T-helper 17 cell (primary cell): ENCODE measurements around the gene USP16. TPM values are rescaled to one million over a fixed set of nuclear protein-coding genes. Genes with fewer than 3 reads are reported as not detected.

Source experiments
- ATAC-seq: fragments of 150-1000 bp; cut with Tn5 transposase; 2 replicates; pipeline ENCODE4 v1.10.0; 2021; ENCODE audit warnings: mild to moderate bottlenecking, moderate library complexity
- DNase-seq, 3 donors: peaks; one replicate each; pipeline versions ENCODE4 v3.0.0 to v3.0.0-alpha.2; 2020 to 2021
- H3K9me3 ChIP-seq: one replicate; pipeline ENCODE4 v1.7.0; 2013; ENCODE audit warnings: low read length, mild to moderate bottlenecking; ENCODE audit not compliant: control insufficient read depth, poor library complexity, severe bottlenecking
- H3K27ac Mint-ChIP-seq: one replicate; pipeline ENCODE4 v1.8.0; 2022; ENCODE audit warnings: mild to moderate bottlenecking, moderate library complexity, mixed read lengths
- H3K27me3 Mint-ChIP-seq: one replicate; pipeline ENCODE4 v1.8.0; 2022; ENCODE audit warnings: mixed read lengths
- H3K36me3 Mint-ChIP-seq: one replicate; pipeline ENCODE4 v1.8.0; 2022; ENCODE audit warnings: low read depth, mixed read lengths
- H3K4me1 Mint-ChIP-seq: one replicate; pipeline ENCODE4 v1.8.0; 2022; ENCODE audit warnings: mild to moderate bottlenecking, mixed read lengths
- H3K4me3 Mint-ChIP-seq: one replicate; pipeline ENCODE4 v1.8.0; 2022; ENCODE audit warnings: mild to moderate bottlenecking, moderate library complexity, mixed read lengths
- total RNA-seq, 4 donors: library from RNA in 2 of 4; stranded (reverse) in 2 of 4; gene quantifications; one replicate each; pipeline ENCODE4 v1.2.3 and lab custom pipeline; 2022 to 2026

Gene USP16
- total RNA-seq, 2 donors from 2014 or later: 65.5 to 75.3 TPM

DNA sequence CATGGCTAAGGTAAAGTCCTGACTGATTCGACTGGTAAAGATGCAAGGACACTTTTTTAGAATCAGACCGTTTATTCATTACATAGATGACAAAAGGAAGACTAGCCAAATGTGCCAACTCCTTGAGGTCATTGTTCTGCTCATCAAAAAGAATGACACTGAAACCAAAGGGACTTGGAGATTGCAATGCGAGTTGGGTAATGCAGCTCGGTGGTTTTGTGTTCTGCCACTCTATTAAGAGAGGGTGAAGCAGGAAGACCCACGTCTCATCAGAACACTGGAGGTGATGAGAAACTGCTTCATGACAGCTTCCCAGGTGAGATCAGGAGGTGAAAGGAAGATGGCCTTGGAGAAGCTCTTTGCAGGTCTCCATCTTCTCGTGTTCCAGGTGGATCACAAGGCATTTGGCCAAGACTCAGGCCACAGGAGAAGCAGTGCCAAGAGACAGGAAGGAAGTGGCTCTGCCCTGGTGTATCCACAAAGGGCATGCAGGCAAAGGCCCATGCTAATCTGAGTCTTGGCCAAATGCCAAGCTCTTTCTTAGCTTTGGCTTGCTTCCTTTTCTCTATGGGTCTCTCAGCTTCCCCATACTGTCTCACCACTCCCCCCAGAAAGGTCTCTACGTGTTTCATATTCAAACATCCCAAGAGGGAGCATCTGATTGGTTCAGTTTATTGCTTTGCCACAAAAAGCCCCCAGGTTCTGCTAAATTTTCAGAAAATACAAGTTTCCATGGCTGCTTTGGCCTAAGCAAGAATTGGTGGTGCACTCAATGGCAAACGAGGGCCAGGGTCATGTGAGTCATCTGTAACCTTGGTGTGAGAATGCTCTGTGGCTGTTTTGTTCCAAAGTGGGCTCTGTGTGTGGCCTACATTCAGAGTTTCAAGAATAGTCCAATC is 54.6 kb downstream of the USP16 start:
- DNase-seq (no peak), ATAC-seq (peak; percentile 16)
- H3K9me3 ChIP-seq: no peaks in the 10 kb centered on the region
- H3K4me1 Mint-ChIP-seq: peaks cover 33% of the 10 kb centered on the region
- H3K4me3 Mint-ChIP-seq: peak overlapping the region; percentile 70
- no peaks in the 10 kb centered on the region for H3K36me3 Mint-ChIP-seq
- H3K27ac Mint-ChIP-seq: peak overlapping the region; percentile 90
- H3K27me3 Mint-ChIP-seq: no peaks in the 10 kb centered on the region

DNA sequence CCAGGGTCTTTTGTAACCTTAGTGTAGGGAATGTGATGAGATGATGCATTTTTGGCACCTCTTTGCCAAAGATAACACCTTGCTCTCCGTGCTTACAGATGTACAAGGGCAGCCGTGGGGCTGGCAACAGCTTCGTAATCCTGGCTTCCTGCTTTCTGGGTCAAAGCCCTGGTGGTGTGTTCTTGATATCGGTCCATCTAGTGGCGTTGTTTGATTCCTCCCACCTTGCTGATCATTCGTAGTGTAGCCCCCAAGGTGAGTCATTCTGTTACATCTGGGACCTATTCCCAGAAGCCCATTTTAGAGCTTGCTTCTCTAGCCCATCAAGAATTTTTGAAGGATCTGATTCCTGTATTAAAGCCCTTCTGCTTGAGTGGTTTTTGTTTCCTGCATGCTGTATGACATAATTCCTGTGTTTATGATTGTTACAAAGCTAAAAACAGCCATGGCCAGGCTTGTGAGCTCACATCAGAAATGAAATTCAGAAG is 56.0 kb downstream of the USP16 start:
- no peaks in the 10 kb centered on the region for H3K36me3 Mint-ChIP-seq
- ATAC-seq (peak; percentile 46), DNase-seq (no peak)
- H3K9me3 ChIP-seq: no peaks in the 10 kb centered on the region
- H3K27me3 Mint-ChIP-seq: no peaks in the 10 kb centered on the region
- peaks cover 33% of the 10 kb centered on the region for H3K4me1 Mint-ChIP-seq
- peak overlapping the region; percentile 90 for H3K27ac Mint-ChIP-seq
- peak overlapping the region; percentile 62 for H3K4me3 Mint-ChIP-seq

DNA sequence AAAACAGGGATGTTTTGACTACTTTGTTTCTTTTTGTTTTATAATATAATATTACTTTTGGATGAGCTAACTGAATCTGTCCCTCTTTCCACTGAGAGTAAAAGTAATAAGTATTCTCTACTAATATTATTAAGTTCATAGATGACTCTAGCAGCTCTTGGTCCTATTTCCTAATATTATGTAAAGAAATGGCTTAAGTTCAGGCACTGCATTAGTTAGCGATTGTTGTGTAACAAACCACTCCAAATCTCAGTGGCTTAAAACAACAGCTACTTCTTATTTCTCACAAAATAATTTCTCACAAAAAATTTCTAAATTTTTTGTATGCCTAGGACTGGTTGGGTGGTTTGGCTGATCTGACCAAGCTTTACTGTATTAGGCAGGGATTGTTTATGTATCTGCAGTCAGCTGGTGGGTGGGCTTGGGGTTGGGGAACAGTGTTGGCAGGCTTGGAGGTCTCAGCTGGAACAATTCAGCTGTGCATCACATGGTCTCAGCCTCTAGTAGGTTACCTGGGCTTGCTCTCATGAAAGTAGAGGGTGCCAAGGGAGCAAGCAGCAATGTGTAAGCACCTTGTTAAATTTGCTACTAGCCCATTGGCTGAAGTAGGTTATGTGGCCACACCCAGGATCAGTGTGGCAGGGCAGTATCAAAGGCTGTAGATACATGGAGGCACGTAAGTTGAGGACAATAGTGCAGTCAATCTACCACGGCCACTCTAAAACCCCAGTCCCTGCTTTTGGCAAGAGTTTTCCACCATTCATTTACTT is 57.8 kb downstream of the USP16 start:
- H3K9me3 ChIP-seq: no peaks in the 10 kb centered on the region
- Mint-ChIP-seq H3K27ac (peak overlapping the region; percentile 90), H3K27me3 (no peaks in the 10 kb centered on the region), H3K4me1 (peaks cover 30% of the 10 kb centered on the region), H3K4me3 (no peak overlapping the region), H3K36me3 (no peaks in the 10 kb centered on the region)
- ATAC-seq (no peak), DNase-seq (no peak)

DNA sequence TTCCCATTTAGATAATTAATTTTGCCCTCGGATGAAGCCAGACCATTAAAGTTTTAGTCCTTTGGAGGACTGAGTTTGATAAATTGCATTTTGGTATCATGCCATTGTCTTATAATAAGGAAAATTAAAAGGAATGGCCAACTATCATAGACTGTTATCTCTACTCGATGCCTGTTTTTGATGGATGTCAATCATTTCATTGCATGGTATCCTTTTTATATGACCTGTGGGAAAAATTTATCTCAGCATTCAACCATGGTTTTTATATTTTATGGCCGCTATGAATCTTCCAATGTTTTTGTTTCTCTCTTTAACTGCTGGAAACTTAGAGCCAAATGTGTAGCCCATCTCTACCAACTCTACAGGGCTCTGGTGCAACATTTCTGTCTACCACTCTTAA is 58.8 kb downstream of the USP16 start:
- Mint-ChIP-seq H3K4me3 (no peak overlapping the region), H3K27ac (peak overlapping the region; percentile 82), H3K36me3 (no peaks in the 10 kb centered on the region), H3K4me1 (peaks cover 24% of the 10 kb centered on the region), H3K27me3 (no peaks in the 10 kb centered on the region)
- no peak for DNase-seq
- no peak for ATAC-seq
- no peaks in the 10 kb centered on the region for H3K9me3 ChIP-seq

DNA sequence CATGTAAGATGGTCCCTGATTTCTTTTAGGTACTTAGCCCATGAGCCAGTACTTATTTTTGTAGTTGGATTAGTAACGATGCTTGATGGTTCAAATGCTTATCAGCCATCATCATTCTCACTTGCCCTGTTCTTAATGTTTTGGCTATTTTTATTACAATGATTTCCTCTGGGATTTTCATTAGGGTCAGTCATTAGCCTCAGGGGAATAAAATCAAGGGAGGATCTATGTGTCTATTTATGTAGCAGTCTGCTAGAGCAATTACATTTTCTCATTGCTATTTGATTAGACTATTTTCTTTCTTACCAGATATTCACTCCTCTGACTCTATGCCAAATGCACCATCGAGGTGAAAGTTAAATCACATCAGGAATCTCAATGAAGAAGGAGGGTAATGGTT is 59.9 kb downstream of the USP16 start:
- DNase-seq (no peak), ATAC-seq (no peak)
- Mint-ChIP-seq H3K27me3 (no peaks in the 10 kb centered on the region), H3K36me3 (no peaks in the 10 kb centered on the region), H3K4me1 (peaks cover 18% of the 10 kb centered on the region), H3K27ac (no peak overlapping the region), H3K4me3 (no peak overlapping the region)
- no peaks in the 10 kb centered on the region for H3K9me3 ChIP-seq

DNA sequence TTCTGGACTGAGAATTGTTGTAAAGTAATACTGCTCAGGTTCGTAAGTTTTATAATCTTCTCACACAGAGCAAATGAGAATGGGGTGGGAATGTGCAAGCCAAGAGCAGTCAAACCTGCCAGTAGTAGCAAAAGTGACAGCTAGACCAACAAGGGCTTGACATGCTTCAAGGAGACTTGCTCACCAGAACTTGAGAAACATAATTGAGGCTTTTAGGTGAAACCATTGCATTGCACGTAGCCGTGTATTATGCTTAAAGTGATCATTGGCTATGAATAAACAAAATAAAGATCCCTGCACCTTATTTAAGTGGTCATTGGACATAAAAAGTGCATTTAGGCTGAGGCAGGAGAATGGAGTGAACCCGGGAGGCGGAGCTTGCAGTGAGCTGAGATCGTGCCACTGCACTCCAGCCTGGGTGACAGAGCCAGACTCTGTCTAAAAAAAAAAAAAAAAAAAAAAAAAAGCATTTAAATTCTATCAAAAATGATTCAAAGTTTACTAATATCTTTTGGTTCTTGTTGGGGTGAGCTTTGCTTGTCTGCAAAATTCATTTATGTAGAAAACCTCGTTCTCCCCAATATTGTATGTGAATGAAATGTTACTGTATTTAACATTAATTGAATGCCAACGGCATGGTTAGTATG is 60.8 kb downstream of the USP16 start:
- DNase-seq (no peak), ATAC-seq (no peak)
- Mint-ChIP-seq H3K36me3 (no peaks in the 10 kb centered on the region), H3K27ac (no peak overlapping the region), H3K4me3 (no peak overlapping the region), H3K4me1 (peaks cover 10% of the 10 kb centered on the region), H3K27me3 (no peaks in the 10 kb centered on the region)
- no peaks in the 10 kb centered on the region for H3K9me3 ChIP-seq

DNA sequence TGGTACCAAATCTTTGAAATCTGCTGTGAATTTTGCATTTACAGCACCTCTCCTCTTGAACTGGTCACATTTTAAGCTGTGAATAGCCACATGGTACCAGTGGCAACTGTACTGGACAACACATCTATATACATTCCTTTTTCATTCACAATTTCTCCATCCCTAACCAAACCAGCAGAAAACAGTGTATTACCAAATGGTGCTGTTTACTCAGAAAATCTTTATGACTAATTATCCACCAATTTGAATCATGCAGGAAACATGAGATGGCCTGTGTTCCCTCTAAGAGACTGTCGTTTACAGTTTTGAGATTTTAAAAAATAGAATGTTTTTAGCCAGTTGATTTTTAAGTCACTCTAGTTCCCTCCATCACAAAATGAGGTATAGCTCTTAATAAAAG is 66.6 kb downstream of the USP16 start:
- DNase-seq: no peak
- no peak overlapping the region for H3K4me3 Mint-ChIP-seq
- H3K9me3 ChIP-seq: no peaks in the 10 kb centered on the region
- H3K27me3 Mint-ChIP-seq: no peaks in the 10 kb centered on the region
- H3K36me3 Mint-ChIP-seq: peaks cover 3% of the 10 kb centered on the region
- no peak for ATAC-seq
- H3K4me1 Mint-ChIP-seq: peaks cover 2% of the 10 kb centered on the region
- H3K27ac Mint-ChIP-seq: peak overlapping the region; percentile 34

DNA sequence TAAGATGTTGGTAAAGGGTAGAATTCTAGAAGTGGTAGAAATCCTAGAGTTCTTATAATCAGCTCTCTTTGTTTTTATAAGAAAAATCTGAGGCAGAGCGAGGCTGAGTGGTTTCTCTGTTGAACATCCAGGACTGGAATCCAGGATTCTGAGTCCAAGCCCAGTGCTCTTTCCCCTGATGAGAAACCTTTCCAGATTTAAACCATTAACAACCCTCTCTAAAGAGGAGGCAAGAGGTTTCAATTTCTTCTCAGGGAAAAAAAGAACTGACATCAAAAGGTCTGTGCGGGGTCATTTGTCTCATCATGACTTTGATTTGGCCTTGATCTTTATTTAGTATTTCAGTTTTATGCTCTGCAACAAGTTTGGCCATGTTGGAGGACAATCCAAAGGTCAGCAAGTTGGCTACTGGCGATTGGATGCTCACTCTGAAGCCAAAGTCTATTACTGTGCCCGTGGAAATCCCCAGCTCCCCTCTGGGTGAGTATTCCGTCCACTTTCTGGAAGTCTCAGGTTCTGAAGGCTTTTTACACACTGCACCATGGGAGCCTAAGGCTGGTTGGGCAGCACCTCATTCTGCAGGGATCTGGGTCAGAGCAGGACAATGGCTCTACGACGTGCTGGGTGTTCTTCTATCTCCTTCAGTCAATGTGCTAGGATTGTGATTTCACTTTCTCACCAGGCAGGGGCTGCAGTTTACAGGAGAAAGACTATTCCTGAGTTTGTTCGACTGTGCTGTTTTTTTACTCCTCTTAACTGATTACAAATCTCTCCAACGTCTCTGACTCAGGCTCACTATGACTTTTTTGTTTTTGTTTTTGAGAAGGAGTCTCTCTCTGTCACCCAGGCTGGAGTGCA is 67.9 kb downstream of the USP16 start:
- Mint-ChIP-seq H3K27ac (no peak overlapping the region), H3K36me3 (peaks cover 5% of the 10 kb centered on the region), H3K4me3 (no peak overlapping the region), H3K4me1 (no peaks in the 10 kb centered on the region), H3K27me3 (no peaks in the 10 kb centered on the region)
- no peaks in the 10 kb centered on the region for H3K9me3 ChIP-seq
- DNase-seq (no peak), ATAC-seq (no peak)

DNA sequence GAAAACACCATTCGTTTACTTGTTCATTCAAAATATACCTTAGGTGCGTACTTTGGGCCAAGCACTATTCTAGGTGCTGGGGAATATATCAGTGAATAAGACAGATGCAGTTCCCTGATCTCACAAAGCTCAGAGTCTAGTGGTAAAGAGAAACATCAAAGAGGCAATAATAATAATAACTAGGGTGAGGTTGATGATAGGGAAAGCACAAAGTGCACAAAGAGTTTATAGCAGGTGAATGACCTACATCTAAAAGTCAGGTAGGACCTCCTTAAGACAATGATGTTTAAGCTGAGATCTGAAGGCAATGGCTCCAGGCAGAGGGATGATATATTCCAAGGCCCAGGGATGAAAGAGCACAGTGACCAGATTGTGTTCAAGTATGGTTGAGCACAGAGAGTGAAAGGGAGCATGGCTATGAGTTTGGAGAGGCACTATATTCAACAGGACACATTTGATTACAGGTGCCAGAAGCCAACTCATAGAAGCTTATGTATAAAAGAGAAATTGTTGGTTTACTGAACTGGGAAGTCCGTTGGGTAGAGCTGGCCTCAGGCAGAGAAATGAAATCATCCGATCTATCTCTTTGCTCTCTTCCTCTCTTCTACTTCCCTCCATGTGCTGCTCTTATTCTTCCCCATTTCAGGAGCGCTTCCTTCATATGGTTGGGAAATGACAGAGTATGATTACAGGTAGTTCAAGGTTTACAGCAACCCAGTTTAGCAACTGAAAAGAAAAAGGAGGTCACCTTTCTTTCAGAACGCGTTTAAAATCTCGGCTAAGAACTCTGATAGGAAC is 71.9 kb downstream of the USP16 start:
- DNase-seq (no peak), ATAC-seq (no peak)
- Mint-ChIP-seq H3K4me1 (no peaks in the 10 kb centered on the region), H3K27ac (peak overlapping the region; percentile 19), H3K36me3 (peaks cover 4% of the 10 kb centered on the region), H3K27me3 (no peaks in the 10 kb centered on the region), H3K4me3 (no peak overlapping the region)
- no peaks in the 10 kb centered on the region for H3K9me3 ChIP-seq

DNA sequence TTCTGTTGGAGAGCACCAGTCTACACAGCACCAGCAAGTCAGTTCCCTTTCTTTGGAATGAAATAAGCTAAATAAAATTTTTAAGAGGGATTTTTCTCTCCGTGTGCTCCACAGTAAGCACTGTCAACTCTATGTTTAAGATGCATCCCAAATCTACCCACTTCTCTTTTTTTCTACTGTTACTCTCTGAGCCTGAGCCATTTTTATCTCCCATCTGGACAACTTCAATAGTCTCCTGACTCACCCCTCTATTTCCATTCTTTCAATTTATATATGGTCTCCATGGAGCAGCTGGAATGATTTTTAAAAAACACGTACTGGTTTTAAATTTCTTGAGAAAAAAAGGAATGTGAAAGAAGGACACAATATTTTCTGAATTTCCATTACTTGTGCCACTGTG is 73.7 kb downstream of the USP16 start:
- no peak for DNase-seq
- H3K27me3 Mint-ChIP-seq: no peaks in the 10 kb centered on the region
- peaks cover 2% of the 10 kb centered on the region for H3K36me3 Mint-ChIP-seq

DNA sequence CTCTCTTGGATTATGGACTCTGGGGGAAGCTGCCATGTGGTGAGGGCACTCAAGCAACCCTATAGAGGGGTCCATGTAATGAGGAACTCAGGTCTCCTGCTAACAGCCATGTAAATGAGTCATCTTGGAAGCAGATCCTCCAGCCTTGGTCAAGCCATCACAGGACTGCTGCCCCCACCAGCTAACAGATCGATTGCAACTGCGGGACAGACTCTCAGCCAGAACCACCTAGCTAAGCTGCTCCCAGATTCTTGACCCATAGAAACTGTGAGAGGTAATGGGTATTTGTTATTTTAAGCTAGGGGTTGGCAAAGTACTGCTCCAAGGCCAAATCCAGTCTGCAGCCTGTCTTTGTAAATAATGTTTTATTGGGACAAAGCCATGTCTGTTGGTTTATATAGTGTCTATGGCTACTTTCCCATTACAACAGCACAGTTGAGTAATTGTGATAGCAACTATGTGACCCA is 78.4 kb downstream of the USP16 start:
- H3K36me3 Mint-ChIP-seq: peaks cover 4% of the 10 kb centered on the region
- no peaks in the 10 kb centered on the region for H3K4me1 Mint-ChIP-seq
- no peak overlapping the region for H3K27ac Mint-ChIP-seq

More for the DNA sequence above, 73.7 kb downstream of the USP16 start:
- Mint-ChIP-seq H3K4me3 (no peak overlapping the region), H3K4me1 (no peaks in the 10 kb centered on the region), H3K27ac (no peak overlapping the region)
- no peak for ATAC-seq
- no peaks in the 10 kb centered on the region for H3K9me3 ChIP-seq

More for the DNA sequence above, 78.4 kb downstream of the USP16 start:
- no peak for ATAC-seq
- no peaks in the 10 kb centered on the region for H3K9me3 ChIP-seq
- no peak for DNase-seq
- H3K27me3 Mint-ChIP-seq: no peaks in the 10 kb centered on the region
- no peak overlapping the region for H3K4me3 Mint-ChIP-seq
